H9 (cell line): ENCODE data around the gene PPAN. TPM values are rescaled to one million over a fixed set of nuclear protein-coding genes. Genes with fewer than 3 reads are reported as not detected.

ENCODE experiments used
- DNase-seq: peaks from one replicate; pipeline ENCODE4 v3.0.0-alpha.2; 2017
- H2AFZ ChIP-seq: one replicate; pipeline ENCODE4 v1.6.1; 2013; ENCODE audit warnings: mild to moderate bottlenecking, low read length, control low read depth, moderate library complexity
- H2AK5ac ChIP-seq: 2 replicates; pipeline ENCODE4 v1.6.1; 2013; ENCODE audit warnings: low read length, control low read depth, mixed read lengths; ENCODE audit not compliant: insufficient read length
- H2BK120ac ChIP-seq: one replicate; pipeline ENCODE4 v1.6.1; 2013; ENCODE audit warnings: low read depth, mild to moderate bottlenecking, low read length, control low read depth, inconsistent platforms; ENCODE audit not compliant: poor library complexity, severe bottlenecking
- H2BK12ac ChIP-seq: 2 replicates; pipeline ENCODE4 v1.6.1; 2013; ENCODE audit warnings: low read length, control low read depth, mixed read lengths, low read depth; ENCODE audit not compliant: insufficient read length
- H2BK15ac ChIP-seq: 2 replicates; pipeline ENCODE4 v1.6.1; 2013; ENCODE audit warnings: low read depth, low read length, control low read depth
- H2BK20ac ChIP-seq: one replicate; pipeline ENCODE4 v1.6.1; 2013; ENCODE audit warnings: low read depth, mild to moderate bottlenecking, low read length, control low read depth, inconsistent platforms; ENCODE audit not compliant: poor library complexity, severe bottlenecking
- H2BK5ac ChIP-seq: 2 replicates; pipeline ENCODE4 v1.6.1; 2013; ENCODE audit warnings: low read length, control low read depth, mixed read lengths; ENCODE audit not compliant: insufficient read length
- H3K14ac ChIP-seq: 2 replicates; pipeline ENCODE4 v1.6.1; 2013; ENCODE audit warnings: low read length, control low read depth; ENCODE audit not compliant: insufficient read depth
- H3K18ac ChIP-seq: 2 replicates; pipeline ENCODE4 v1.6.1; 2013; ENCODE audit warnings: low read depth, mild to moderate bottlenecking, mixed read lengths, low read length, control low read depth; ENCODE audit not compliant: insufficient read length
- H3K23ac ChIP-seq: 2 replicates; pipeline ENCODE4 v1.6.1; 2013; ENCODE audit warnings: low read length, control low read depth, mixed read lengths, low read depth; ENCODE audit not compliant: insufficient read length
- H3K23me2 ChIP-seq: 2 replicates; pipeline ENCODE4 v1.6.1; 2013; ENCODE audit warnings: low read depth, mild to moderate bottlenecking, mixed read lengths, low read length, control low read depth; ENCODE audit not compliant: insufficient read length, poor library complexity, severe bottlenecking
- H3K27ac ChIP-seq: 2 replicates; pipeline ENCODE4 v1.5.1; 2013; ENCODE audit warnings: low read length, control low read depth, mixed read lengths, low read depth; ENCODE audit not compliant: insufficient read length
- H3K27me3 ChIP-seq: 2 replicates; pipeline ENCODE4 v1.6.1; 2013; ENCODE audit warnings: low read length, control low read depth, inconsistent platforms; ENCODE audit not compliant: insufficient read depth
- H3K4ac ChIP-seq: 2 replicates; pipeline ENCODE4 v1.6.1; 2013; ENCODE audit warnings: low read depth, mild to moderate bottlenecking, control low read depth, inconsistent platforms, low read length, moderate library complexity
- H3K4me1 ChIP-seq: 2 replicates; pipeline ENCODE4 v1.6.1; 2013; ENCODE audit warnings: low read length, control low read depth, inconsistent platforms; ENCODE audit not compliant: insufficient read depth
- H3K4me2 ChIP-seq: 2 replicates; pipeline ENCODE4 v1.6.1; 2013; ENCODE audit warnings: low read length, control low read depth, mixed read lengths; ENCODE audit not compliant: insufficient read length, insufficient read depth
- H3K56ac ChIP-seq: 2 replicates; pipeline ENCODE4 v1.6.1; 2013; ENCODE audit warnings: low read depth, mild to moderate bottlenecking, mixed read lengths, low read length, control low read depth; ENCODE audit not compliant: insufficient read length
- H3K79me1 ChIP-seq: 2 replicates; pipeline ENCODE4 v1.6.1; 2013; ENCODE audit warnings: low read depth, mild to moderate bottlenecking, moderate library complexity, low read length, control low read depth, inconsistent platforms; ENCODE audit not compliant: insufficient read depth, poor library complexity, severe bottlenecking
- H3K79me2 ChIP-seq: 2 replicates; pipeline ENCODE4 v1.6.1; 2013; ENCODE audit warnings: low read length, control low read depth, inconsistent platforms; ENCODE audit not compliant: insufficient read depth
- H3K9ac ChIP-seq: 2 replicates; pipeline ENCODE4 v1.6.1; 2013; ENCODE audit warnings: low read length, control low read depth, mixed read lengths; ENCODE audit not compliant: insufficient read length; ENCODE audit errors: extremely low read depth
- H3K9me3 ChIP-seq: one replicate; pipeline ENCODE4 v1.6.1; 2013; ENCODE audit warnings: low read depth, low read length, inconsistent platforms; ENCODE audit not compliant: control insufficient read depth
- H3T11ph ChIP-seq: one replicate; pipeline ENCODE4 v1.6.1; 2013; ENCODE audit warnings: mild to moderate bottlenecking, low read length, control low read depth, inconsistent platforms
- H4K20me1 ChIP-seq: one replicate; pipeline ENCODE4 v1.6.1; 2013; ENCODE audit not compliant: control insufficient read depth, insufficient read length, insufficient read depth
- H4K5ac ChIP-seq: 2 replicates; pipeline ENCODE4 v1.6.1; 2013; ENCODE audit warnings: low read depth, mild to moderate bottlenecking, mixed read lengths, low read length, control low read depth; ENCODE audit not compliant: insufficient read length
- H4K8ac ChIP-seq: replicated peaks from 2 replicates; pipeline ENCODE4 v1.6.1; 2013; ENCODE audit warnings: low read length, control low read depth, mixed read lengths, low read depth; ENCODE audit not compliant: insufficient read length
- H4K91ac ChIP-seq: 2 replicates; pipeline ENCODE4 v1.6.1; 2013; ENCODE audit warnings: low read depth, mild to moderate bottlenecking, moderate library complexity, mixed read lengths, low read length, control low read depth; ENCODE audit not compliant: insufficient read length
- H3K27ac Mint-ChIP-seq, 3 experiments: 2 replicates in 2 of 3; 3 replicates in 1 of 3; pipeline ENCODE4 v1.8.0; 2020 to 2021; ENCODE audit warnings: mixed read lengths in 3 of 3, mild to moderate bottlenecking in 1 of 3, moderate library complexity in 1 of 3
- H3K27me3 Mint-ChIP-seq: 2 replicates; pipeline ENCODE4 v1.8.0; 2021; ENCODE audit warnings: low read depth, mild to moderate bottlenecking, moderate library complexity, mixed read lengths
- H3K36me3 Mint-ChIP-seq, 3 experiments: 2 replicates in 2 of 3; 3 replicates in 1 of 3; pipeline ENCODE4 v1.8.0; 2020 to 2021; ENCODE audit warnings: low read depth in 3 of 3, mixed read lengths in 3 of 3; ENCODE audit not compliant: insufficient read depth in 1 of 3
- H3K4me1 Mint-ChIP-seq, 2 experiments: 2 replicates each; pipeline ENCODE4 v1.8.0; 2020; ENCODE audit warnings: mixed read lengths in 2 of 2
- H3K4me3 Mint-ChIP-seq, 2 experiments: 2 replicates in 1 of 2; 3 replicates in 1 of 2; pipeline ENCODE4 v1.8.0; 2020 to 2021; ENCODE audit warnings: mild to moderate bottlenecking in 2 of 2, mixed read lengths in 2 of 2, moderate library complexity in 1 of 2
- H3K9me3 Mint-ChIP-seq, 2 experiments: 2 replicates in 1 of 2; 3 replicates in 1 of 2; pipeline ENCODE4 v1.8.0; 2020; ENCODE audit warnings: mild to moderate bottlenecking in 2 of 2, mixed read lengths in 2 of 2, moderate library complexity in 1 of 2
- WGBS: extraction: QIAGEN DNeasy Blood & Tissue Kit; methylation state at CpG from one replicate; pipeline ENCODE4 v1.1.7; 2013; ENCODE audit warnings: missing lambda C conversion rate, low lambda C conversion rate, mixed read lengths; ENCODE audit not compliant: insufficient read length; ENCODE audit errors: extremely low coverage; 5-methylcytosine and 5-hydroxymethylcytosine counted together
- total RNA-seq: library from RNA; stranded (reverse); gene quantifications from 2 replicates; pipeline ENCODE4 v1.2.1, GENCODE V29; 2021
- TF ChIP-seq, protein P1 (sequence below): fragments of 200-600 bp; sonication (generic); conservative IDR thresholded peaks from 3 replicates; pipeline ENCODE4 v1.8.0; 2021; ENCODE audit warnings: antibody characterized with exemption, mild to moderate bottlenecking

PPAN gene
- total RNA-seq, 1 experiment from 2014 or later = 157 TPM

DNA sequence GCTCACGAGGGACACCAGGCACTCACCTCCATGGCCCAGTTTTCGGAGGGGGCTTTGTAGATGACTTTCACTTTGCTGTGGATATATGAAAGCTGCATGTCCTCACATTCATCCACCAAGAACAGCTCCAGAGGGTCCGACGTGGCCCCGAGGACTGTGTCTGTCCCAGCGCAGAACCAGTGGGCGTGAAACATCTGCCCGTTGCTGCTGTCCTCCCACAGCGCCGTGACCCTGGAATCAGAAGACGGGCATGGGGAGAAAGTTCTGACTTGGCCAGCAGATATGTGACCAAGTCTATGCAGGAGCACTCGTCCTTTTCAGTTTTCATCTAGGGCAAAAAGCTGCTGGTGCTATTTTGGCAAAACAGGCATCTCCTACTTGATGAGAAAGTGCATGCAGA, 43.3 kb downstream of the PPAN start:
- Histone ChIP-seq H3K23ac (no peak overlapping the region), H3T11ph (no peak overlapping the region), H3K4me2 (no peak overlapping the region), H3K4ac (no peak overlapping the region), H2BK15ac (no peak overlapping the region), H3K4me1 (no peaks in the 10 kb centered on the region), H3K79me2 (no peaks in the 10 kb centered on the region), H3K9me3 (no peaks in the 10 kb centered on the region), H3K56ac (no peak overlapping the region), H2BK12ac (no peak overlapping the region), H3K27me3 (no peaks in the 10 kb centered on the region), H4K5ac (no peak overlapping the region), H4K8ac (no peak overlapping the region), H2BK5ac (no peak overlapping the region), H3K14ac (no peak overlapping the region), H3K27ac (no peak overlapping the region), H3K18ac (no peak overlapping the region), H2AK5ac (no peak overlapping the region), H3K23me2 (no peaks in the 10 kb centered on the region), H3K9ac (no peak overlapping the region), H2BK20ac (no peak overlapping the region), H4K91ac (no peak overlapping the region), H3K79me1 (no peaks in the 10 kb centered on the region), H2AFZ (no peak overlapping the region), H4K20me1 (no peaks in the 10 kb centered on the region), H2BK120ac (no peak overlapping the region)
- Mint-ChIP-seq H3K9me3 (no peaks in the 10 kb centered on the region), H3K27me3 (no peaks in the 10 kb centered on the region), H3K4me1 (no peaks in the 10 kb centered on the region), H3K4me3 (no peak overlapping the region), H3K27ac (no peak overlapping the region), H3K36me3 (peaks cover 61 to 93% (median 89%) of the 10 kb centered on the region in 3 experiments; a peak in 6 of 7 replicates)
- TF ChIP-seq, protein P1, sequence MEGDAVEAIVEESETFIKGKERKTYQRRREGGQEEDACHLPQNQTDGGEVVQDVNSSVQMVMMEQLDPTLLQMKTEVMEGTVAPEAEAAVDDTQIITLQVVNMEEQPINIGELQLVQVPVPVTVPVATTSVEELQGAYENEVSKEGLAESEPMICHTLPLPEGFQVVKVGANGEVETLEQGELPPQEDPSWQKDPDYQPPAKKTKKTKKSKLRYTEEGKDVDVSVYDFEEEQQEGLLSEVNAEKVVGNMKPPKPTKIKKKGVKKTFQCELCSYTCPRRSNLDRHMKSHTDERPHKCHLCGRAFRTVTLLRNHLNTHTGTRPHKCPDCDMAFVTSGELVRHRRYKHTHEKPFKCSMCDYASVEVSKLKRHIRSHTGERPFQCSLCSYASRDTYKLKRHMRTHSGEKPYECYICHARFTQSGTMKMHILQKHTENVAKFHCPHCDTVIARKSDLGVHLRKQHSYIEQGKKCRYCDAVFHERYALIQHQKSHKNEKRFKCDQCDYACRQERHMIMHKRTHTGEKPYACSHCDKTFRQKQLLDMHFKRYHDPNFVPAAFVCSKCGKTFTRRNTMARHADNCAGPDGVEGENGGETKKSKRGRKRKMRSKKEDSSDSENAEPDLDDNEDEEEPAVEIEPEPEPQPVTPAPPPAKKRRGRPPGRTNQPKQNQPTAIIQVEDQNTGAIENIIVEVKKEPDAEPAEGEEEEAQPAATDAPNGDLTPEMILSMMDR = no peak
- no peak for DNase-seq
- WGBS = no CpG with 5 or more reads among the region's 12 CpGs
